ENCODE measurements around the gene NBEA. TPM values are rescaled to one million over a fixed set of nuclear protein-coding genes. Genes with fewer than 3 reads are reported as not detected.

Gene NBEA
- total RNA-seq, 2 experiments from 2014 or later: 0.34 to 0.57 TPM

GRCh38 chr13:35260316-35260715 is 318.2 kb downstream of the NBEA start:
- Mint-ChIP-seq H3K9me3 (ENCODE audit: insufficient read depth) (peaks cover 8% of the 10 kb centered on the region), H3K27me3 (ENCODE audit: low read depth) (no peaks in the 10 kb centered on the region), H3K4me1 (ENCODE audit: low read depth) (no peaks in the 10 kb centered on the region), H3K27ac (no peak overlapping the region), H3K4me3 (no peak overlapping the region), H3K36me3 (ENCODE audit: low read depth) (no peaks in the 10 kb centered on the region)
- DNase-seq (no peak), ATAC-seq (no peak)
- CTCF ChIA-PET: no interaction called here
- POLR2A ChIA-PET: no interaction called here

GRCh38 chr13:35266412-35266811 is 324.3 kb downstream of the NBEA start:
- Mint-ChIP-seq H3K27ac (no peak overlapping the region), H3K4me1 (ENCODE audit: low read depth) (no peaks in the 10 kb centered on the region), H3K27me3 (ENCODE audit: low read depth) (no peaks in the 10 kb centered on the region), H3K36me3 (ENCODE audit: low read depth) (no peaks in the 10 kb centered on the region), H3K9me3 (ENCODE audit: insufficient read depth) (peaks cover 5% of the 10 kb centered on the region), H3K4me3 (no peak overlapping the region)
- DNase-seq (no peak), ATAC-seq (no peak)
- CTCF ChIA-PET: no interaction called here
- POLR2A ChIA-PET: no interaction called here

- H3K4me1 Mint-ChIP-seq (ENCODE audit: low read depth): no peaks in the 10 kb centered on the region
- no peak overlapping the region for H3K4me3 Mint-ChIP-seq
- POLR2A ChIA-PET: no interaction called here
- H3K27me3 Mint-ChIP-seq (ENCODE audit: low read depth): no peaks in the 10 kb centered on the region
- no peak overlapping the region for H3K27ac Mint-ChIP-seq
- DNase-seq: no peak
- CTCF ChIA-PET: no interaction called here
- no peaks in the 10 kb centered on the region for H3K9me3 Mint-ChIP-seq (ENCODE audit: insufficient read depth)
- ATAC-seq: no peak
- H3K36me3 Mint-ChIP-seq (ENCODE audit: low read depth): no peaks in the 10 kb centered on the region
Observed at GRCh38 chr13:35278917-35279316, 336.8 kb downstream of the NBEA start.

GRCh38 chr13:35279500-35279899 is 337.4 kb downstream of the NBEA start:
- POLR2A ChIA-PET: no interaction called here
- H3K27ac Mint-ChIP-seq: no peak overlapping the region
- CTCF ChIA-PET: no interaction called here
- no peaks in the 10 kb centered on the region for H3K27me3 Mint-ChIP-seq (ENCODE audit: low read depth)
- DNase-seq (no peak), ATAC-seq (no peak)
- H3K36me3 Mint-ChIP-seq (ENCODE audit: low read depth): no peaks in the 10 kb centered on the region
- no peaks in the 10 kb centered on the region for H3K9me3 Mint-ChIP-seq (ENCODE audit: insufficient read depth)
- H3K4me3 Mint-ChIP-seq: no peak overlapping the region
- H3K4me1 Mint-ChIP-seq (ENCODE audit: low read depth): no peaks in the 10 kb centered on the region

- Mint-ChIP-seq H3K36me3 (ENCODE audit: low read depth) (no peaks in the 10 kb centered on the region), H3K27ac (no peak overlapping the region), H3K4me1 (ENCODE audit: low read depth) (no peaks in the 10 kb centered on the region), H3K4me3 (no peak overlapping the region), H3K27me3 (ENCODE audit: low read depth) (no peaks in the 10 kb centered on the region), H3K9me3 (ENCODE audit: insufficient read depth) (no peaks in the 10 kb centered on the region)
- DNase-seq: no peak
- no peak for ATAC-seq
- ChIA-PET POLR2A (no interaction called here), CTCF (no interaction called here)
Observed at GRCh38 chr13:35283856-35284255, 341.8 kb downstream of the NBEA start.

GRCh38 chr13:35285677-35286076 is 343.6 kb downstream of the NBEA start:
- Mint-ChIP-seq H3K4me3 (no peak overlapping the region), H3K27ac (no peak overlapping the region), H3K4me1 (ENCODE audit: low read depth) (no peaks in the 10 kb centered on the region), H3K9me3 (ENCODE audit: insufficient read depth) (no peaks in the 10 kb centered on the region), H3K36me3 (ENCODE audit: low read depth) (no peaks in the 10 kb centered on the region), H3K27me3 (ENCODE audit: low read depth) (no peaks in the 10 kb centered on the region)
- DNase-seq: no peak
- ChIA-PET POLR2A (no interaction called here), CTCF (no interaction called here)
- no peak for ATAC-seq

- ATAC-seq (no peak), DNase-seq (no peak)
- H3K9me3 Mint-ChIP-seq (ENCODE audit: insufficient read depth): no peaks in the 10 kb centered on the region
- H3K4me1 Mint-ChIP-seq (ENCODE audit: low read depth): no peaks in the 10 kb centered on the region
- no peak overlapping the region for H3K27ac Mint-ChIP-seq
- POLR2A ChIA-PET: no interaction called here
- H3K4me3 Mint-ChIP-seq: no peak overlapping the region
- H3K27me3 Mint-ChIP-seq (ENCODE audit: low read depth): no peaks in the 10 kb centered on the region
- CTCF ChIA-PET: no interaction called here
- no peaks in the 10 kb centered on the region for H3K36me3 Mint-ChIP-seq (ENCODE audit: low read depth)
Observed at GRCh38 chr13:35292329-35292728, 350.3 kb downstream of the NBEA start.

GRCh38 chr13:35293579-35294226 is 351.6 kb downstream of the NBEA start:
- Mint-ChIP-seq H3K9me3 (ENCODE audit: insufficient read depth) (no peaks in the 10 kb centered on the region), H3K4me1 (ENCODE audit: low read depth) (no peaks in the 10 kb centered on the region), H3K4me3 (no peak overlapping the region), H3K27ac (no peak overlapping the region), H3K27me3 (ENCODE audit: low read depth) (no peaks in the 10 kb centered on the region), H3K36me3 (ENCODE audit: low read depth) (no peaks in the 10 kb centered on the region)
- no peak for DNase-seq
- ChIA-PET POLR2A (no interaction called here), CTCF (no interaction called here)
- no peak for ATAC-seq

- ChIA-PET CTCF (no interaction called here), POLR2A (no interaction called here)
- Mint-ChIP-seq H3K4me3 (no peak overlapping the region), H3K36me3 (ENCODE audit: low read depth) (no peaks in the 10 kb centered on the region), H3K27me3 (ENCODE audit: low read depth) (no peaks in the 10 kb centered on the region), H3K4me1 (ENCODE audit: low read depth) (no peaks in the 10 kb centered on the region), H3K27ac (no peak overlapping the region), H3K9me3 (ENCODE audit: insufficient read depth) (no peaks in the 10 kb centered on the region)
- DNase-seq: no peak
- ATAC-seq: no peak
Observed at GRCh38 chr13:35309706-35310105, 367.6 kb downstream of the NBEA start.

GRCh38 chr13:35332134-35332533 is 390.1 kb downstream of the NBEA start:
- Mint-ChIP-seq H3K27me3 (ENCODE audit: low read depth) (no peaks in the 10 kb centered on the region), H3K36me3 (ENCODE audit: low read depth) (no peaks in the 10 kb centered on the region), H3K27ac (no peak overlapping the region), H3K9me3 (ENCODE audit: insufficient read depth) (peaks cover 10% of the 10 kb centered on the region), H3K4me1 (ENCODE audit: low read depth) (no peaks in the 10 kb centered on the region), H3K4me3 (no peak overlapping the region)
- ChIA-PET POLR2A (no interaction called here), CTCF (no interaction called here)
- ATAC-seq: no peak
- no peak for DNase-seq

GRCh38 chr13:35333157-35333556 is 391.1 kb downstream of the NBEA start:
- Mint-ChIP-seq H3K27me3 (ENCODE audit: low read depth) (no peaks in the 10 kb centered on the region), H3K4me1 (ENCODE audit: low read depth) (no peaks in the 10 kb centered on the region), H3K4me3 (no peak overlapping the region), H3K9me3 (ENCODE audit: insufficient read depth) (peaks cover 11% of the 10 kb centered on the region), H3K27ac (no peak overlapping the region), H3K36me3 (ENCODE audit: low read depth) (no peaks in the 10 kb centered on the region)
- no peak for DNase-seq
- ChIA-PET CTCF (no interaction called here), POLR2A (no interaction called here)
- ATAC-seq: no peak

- Mint-ChIP-seq H3K9me3 (ENCODE audit: insufficient read depth) (peaks cover 6% of the 10 kb centered on the region), H3K27ac (no peak overlapping the region), H3K36me3 (ENCODE audit: low read depth) (no peaks in the 10 kb centered on the region), H3K27me3 (ENCODE audit: low read depth) (no peaks in the 10 kb centered on the region), H3K4me1 (ENCODE audit: low read depth) (no peaks in the 10 kb centered on the region), H3K4me3 (no peak overlapping the region)
- no peak for ATAC-seq
- no peak for DNase-seq
- ChIA-PET CTCF (interaction anchor here (0.5 kb wide), 1 partner anchor 16 kb away, joined by 3 read pairs; no protein-coding TSS in a partner anchor), POLR2A (no interaction called here)
Observed at GRCh38 chr13:35342440-35342839, 400.4 kb downstream of the NBEA start.

- no peak overlapping the region for H3K4me3 Mint-ChIP-seq
- DNase-seq: no peak
- POLR2A ChIA-PET: no interaction called here
- no peaks in the 10 kb centered on the region for H3K36me3 Mint-ChIP-seq (ENCODE audit: low read depth)
- H3K27me3 Mint-ChIP-seq (ENCODE audit: low read depth): no peaks in the 10 kb centered on the region
- ATAC-seq: no peak
- no peak overlapping the region for H3K27ac Mint-ChIP-seq
- no peaks in the 10 kb centered on the region for H3K4me1 Mint-ChIP-seq (ENCODE audit: low read depth)
- CTCF ChIA-PET: no interaction called here
- H3K9me3 Mint-ChIP-seq (ENCODE audit: insufficient read depth): peaks cover 3% of the 10 kb centered on the region
Observed at GRCh38 chr13:35343417-35343816, 401.3 kb downstream of the NBEA start.
